Coronary artery (tissue), 2 donors: ENCODE measurements around the gene TNPO2.

Experiments used
- DNase-seq: peaks from one replicate; pipeline ENCODE4 v3.0.0-alpha.2; 2017; ENCODE audit warnings: low spot score
- H3K27ac ChIP-seq, 2 donors: fragments of 200-600 bp; sonication (generic); one replicate each; pipeline ENCODE4 v1.5.1; 2016 to 2019
- H3K4me3 ChIP-seq: fragments of 200-600 bp; sonication (generic); 2 replicates; pipeline ENCODE4 v1.5.1; 2016; ENCODE audit warnings: mild to moderate bottlenecking, moderate library complexity
- CTCF ChIP-seq: fragments of 200-600 bp; sonication (generic); IDR thresholded peaks from one replicate; pipeline ENCODE4 v1.5.1; 2019; ENCODE audit warnings: antibody characterized with exemption

TNPO2 gene

DNA sequence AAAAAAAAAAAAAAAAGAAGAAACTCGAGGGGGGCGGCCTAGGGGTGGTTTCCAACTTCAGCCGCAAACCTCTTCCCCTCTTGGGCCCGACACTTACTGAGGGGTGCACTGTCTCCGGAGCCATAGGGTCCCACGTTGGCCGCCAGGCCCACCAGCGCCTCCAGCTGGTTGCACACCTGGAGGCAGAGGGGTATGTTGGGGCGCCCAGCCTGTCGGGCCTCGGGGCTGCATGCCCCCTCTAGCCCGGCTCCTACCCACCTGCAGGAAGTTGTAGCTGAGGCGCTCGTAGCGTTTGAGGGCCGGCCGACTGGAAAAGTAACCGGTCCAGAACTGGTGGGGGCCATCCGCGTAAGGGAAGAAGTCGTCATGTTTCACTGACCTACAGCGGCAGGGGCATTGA lies 65.8 kb downstream of the TNPO2 start:
- TF ChIP-seq CTCF: no peak
- DNase-seq: no peak
- H3K4me3 ChIP-seq: no peak overlapping the region
- H3K27ac ChIP-seq: no peak overlapping the region

DNA sequence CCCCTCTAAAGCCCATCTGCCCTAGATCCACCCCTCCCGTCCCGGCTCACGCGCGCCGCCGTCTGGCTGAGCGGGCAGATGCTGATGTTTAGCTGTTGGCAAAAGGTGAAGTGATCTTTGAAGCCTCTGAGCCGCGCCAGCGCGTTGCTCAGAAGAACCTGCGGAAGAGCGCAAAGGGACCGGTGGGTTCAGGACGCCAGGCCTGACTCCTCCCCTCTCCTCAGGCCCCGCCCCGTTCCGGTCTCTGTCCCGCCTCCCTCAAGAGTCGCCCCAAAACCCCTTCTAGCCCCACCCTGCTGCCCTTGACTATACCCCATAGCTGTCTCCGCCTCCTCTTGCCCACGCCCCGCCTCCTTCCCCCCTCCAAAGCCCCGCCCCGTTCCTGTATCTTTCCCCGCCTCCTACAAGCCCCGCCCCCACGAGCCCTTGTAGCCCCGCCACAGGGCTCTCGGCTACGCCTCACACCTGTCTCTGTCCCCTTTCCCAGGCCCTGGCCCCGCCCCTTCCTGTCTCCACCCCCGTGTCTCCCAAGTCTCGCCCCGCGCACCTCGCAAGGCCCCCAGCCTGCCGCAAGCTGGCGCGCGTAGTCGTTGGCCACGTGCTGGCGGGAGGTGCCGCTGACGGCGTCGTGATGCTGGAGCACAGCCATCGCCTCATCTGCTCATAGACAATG lies 66.7 kb downstream of the TNPO2 start:
- H3K27ac ChIP-seq: no peak overlapping the region
- H3K4me3 ChIP-seq: no peak overlapping the region
- TF ChIP-seq CTCF: no peak
- no peak for DNase-seq

- no peak overlapping the region for H3K27ac ChIP-seq
- no peak overlapping the region for H3K4me3 ChIP-seq
- DNase-seq: no peak
- TF ChIP-seq CTCF: no peak
Measured at GRCh38 chr19:12655546-12655945, 68.2 kb downstream of the TNPO2 start.

- no peak for TF ChIP-seq CTCF
Measured at GRCh38 chr19:12652219-12652618, 71.5 kb downstream of the TNPO2 start.

GRCh38 chr19:12649941-12650340 lies 73.8 kb downstream of the TNPO2 start:
- no peak overlapping the region for H3K4me3 ChIP-seq
- no peak for TF ChIP-seq CTCF

More at GRCh38 chr19:12652219-12652618, 71.5 kb downstream of the TNPO2 start:
- no peak overlapping the region for H3K27ac ChIP-seq
- no peak overlapping the region for H3K4me3 ChIP-seq
- DNase-seq: no peak

More at GRCh38 chr19:12649941-12650340, 73.8 kb downstream of the TNPO2 start:
- no peak for DNase-seq
- H3K27ac ChIP-seq: no peak overlapping the region
